Lower lobe of right lung (tissue), 2 donors: ENCODE measurements around the gene PRKG1. TPM values are rescaled to one million over a fixed set of nuclear protein-coding genes. Genes with fewer than 3 reads are reported as not detected.

Source experiments
- ATAC-seq, 2 donors: fragments of 200-7000 bp; cut with Tn5 transposase; one replicate each; pipeline ENCODE4 v1.9.1; 2020 to 2022; ENCODE audit warnings: mild to moderate bottlenecking in 2 of 2, moderate library complexity in 2 of 2
- DNase-seq: peaks from one replicate; pipeline ENCODE4 v3.0.0-alpha.2; 2020
- H3K27ac ChIP-seq: fragments of 200-600 bp; one replicate; pipeline ENCODE4 v1.8.0; 2022
- H3K27me3 ChIP-seq: fragments of 200-600 bp; one replicate; pipeline ENCODE4 v1.8.0; 2022; ENCODE audit warnings: low read depth
- H3K36me3 ChIP-seq: fragments of 200-600 bp; one replicate; pipeline ENCODE4 v1.8.0; 2022; ENCODE audit warnings: mild to moderate bottlenecking
- H3K4me1 ChIP-seq: fragments of 200-600 bp; one replicate; pipeline ENCODE4 v1.8.0; 2022
- H3K4me3 ChIP-seq: fragments of 200-600 bp; one replicate; pipeline ENCODE4 v1.8.0; 2022; ENCODE audit warnings: mild to moderate bottlenecking
- H3K9me3 ChIP-seq: fragments of 200-600 bp; one replicate; pipeline ENCODE4 v1.8.0; 2022
- CTCF ChIP-seq: fragments of 200-600 bp; IDR thresholded peaks from one replicate; pipeline ENCODE4 v1.8.0; 2022; ENCODE audit warnings: antibody characterized with exemption, mild to moderate bottlenecking
- intact Hi-C: fragments of 100-400 bp; cut with DNase I; formaldehyde crosslinking; loops from one replicate; pipeline ENCODE4 v1.11.0; 2022
- total RNA-seq: library from RNA; stranded (reverse); fragmentation: NEBNext Ultra II Directional; extraction: Animal tissue kit (Norgen Biotek cat#: 25700); gene quantifications from one replicate; pipeline ENCODE4 v1.2.1, GENCODE V29; 2021
- donor health status: DM: no; HTN: yes; CAD: no; lungs with severe emphysema.

Gene PRKG1
- total RNA-seq, 1 donor from 2014 or later, result 23.6 TPM

- H3K36me3 ChIP-seq, result no peaks in the 10 kb centered on the region
- no peaks in the 10 kb centered on the region for H3K9me3 ChIP-seq
- H3K27ac ChIP-seq, result no peak overlapping the region
- intact Hi-C loops, result no loop called here
- ATAC-seq (no peak), DNase-seq (no peak)
- H3K4me1 ChIP-seq, result no peaks in the 10 kb centered on the region
- TF ChIP-seq CTCF, result no peak
- no peak overlapping the region for H3K4me3 ChIP-seq
- no peaks in the 10 kb centered on the region for H3K27me3 ChIP-seq
Measured at GRCh38 chr10:51708609-51709008, 634.3 kb downstream of the PRKG1 start.

- Histone ChIP-seq H3K27me3 (no peaks in the 10 kb centered on the region), H3K36me3 (no peaks in the 10 kb centered on the region), H3K4me3 (no peak overlapping the region), H3K27ac (no peak overlapping the region), H3K9me3 (no peaks in the 10 kb centered on the region), H3K4me1 (no peaks in the 10 kb centered on the region)
- TF ChIP-seq CTCF, result no peak
- DNase-seq (no peak), ATAC-seq (no peak)
- intact Hi-C loops, result no loop called here
Measured at GRCh38 chr10:51709324-51709972, 635.2 kb downstream of the PRKG1 start.

GRCh38 chr10:51711519-51711891 is 637.2 kb downstream of the PRKG1 start:
- ATAC-seq, result no peak
- TF ChIP-seq CTCF, result no peak
- no peak overlapping the region for H3K27ac ChIP-seq

GRCh38 chr10:51716981-51717380 is 642.7 kb downstream of the PRKG1 start:
- intact Hi-C loops, result no loop called here
- Histone ChIP-seq H3K4me3 (no peak overlapping the region), H3K27ac (no peak overlapping the region), H3K27me3 (no peaks in the 10 kb centered on the region), H3K36me3 (no peaks in the 10 kb centered on the region), H3K9me3 (no peaks in the 10 kb centered on the region), H3K4me1 (no peaks in the 10 kb centered on the region)
- DNase-seq, result no peak
- TF ChIP-seq CTCF, result no peak
- no peak for ATAC-seq

More at GRCh38 chr10:51711519-51711891, 637.2 kb downstream of the PRKG1 start:
- H3K4me3 ChIP-seq, result no peak overlapping the region
- H3K9me3 ChIP-seq, result no peaks in the 10 kb centered on the region
- H3K36me3 ChIP-seq, result no peaks in the 10 kb centered on the region
- no peaks in the 10 kb centered on the region for H3K4me1 ChIP-seq
- no peaks in the 10 kb centered on the region for H3K27me3 ChIP-seq
- intact Hi-C loops, result no loop called here
- DNase-seq, result no peak

GRCh38 chr10:51718804-51719291 is 644.6 kb downstream of the PRKG1 start:
- ATAC-seq (no peak), DNase-seq (no peak)
- no peaks in the 10 kb centered on the region for H3K27me3 ChIP-seq
- H3K27ac ChIP-seq, result no peak overlapping the region
- H3K9me3 ChIP-seq, result no peaks in the 10 kb centered on the region
- no peaks in the 10 kb centered on the region for H3K36me3 ChIP-seq
- intact Hi-C loops, result no loop called here
- no peaks in the 10 kb centered on the region for H3K4me1 ChIP-seq
- no peak for TF ChIP-seq CTCF
- no peak overlapping the region for H3K4me3 ChIP-seq
